Glutamatergic neuron (in vitro differentiated cells): Measurements from ENCODE around the gene SRXN1. TPM values are rescaled to one million over a fixed set of nuclear protein-coding genes. Genes with fewer than 3 reads are reported as not detected.

Experiments
- DNase-seq: peaks from one replicate; pipeline ENCODE4 v3.0.0; 2022
- H3K27ac Mint-ChIP-seq: one replicate; pipeline ENCODE4 v1.8.0; 2020; ENCODE audit warnings: mild to moderate bottlenecking, mixed read lengths, inconsistent platforms; ENCODE audit not compliant: unreplicated experiment
- H3K27me3 Mint-ChIP-seq: one replicate; pipeline ENCODE4 v1.8.0; 2020; ENCODE audit warnings: mild to moderate bottlenecking, moderate library complexity, mixed read lengths, inconsistent platforms; ENCODE audit not compliant: unreplicated experiment
- H3K36me3 Mint-ChIP-seq: one replicate; pipeline ENCODE4 v1.8.0; 2020; ENCODE audit warnings: mild to moderate bottlenecking, mixed read lengths, inconsistent platforms; ENCODE audit not compliant: unreplicated experiment
- H3K4me1 Mint-ChIP-seq: one replicate; pipeline ENCODE4 v1.8.0; 2020; ENCODE audit warnings: mild to moderate bottlenecking, low read depth, mixed read lengths, inconsistent platforms; ENCODE audit not compliant: unreplicated experiment
- H3K4me3 Mint-ChIP-seq: one replicate; pipeline ENCODE4 v1.8.0; 2020; ENCODE audit warnings: mild to moderate bottlenecking, mixed read lengths, inconsistent platforms; ENCODE audit not compliant: unreplicated experiment
- H3K9me3 Mint-ChIP-seq: one replicate; pipeline ENCODE4 v1.8.0; 2020; ENCODE audit warnings: mild to moderate bottlenecking, moderate library complexity, mixed read lengths, inconsistent platforms; ENCODE audit not compliant: unreplicated experiment
- total RNA-seq: library from RNA; stranded (reverse); fragmentation: NEBNext Ultra II Directional; extraction: Animal tissue kit (Norgen Biotek cat#: 25700); gene quantifications from one replicate; pipeline ENCODE4 v1.2.1, GENCODE V29; 2021; ENCODE audit not compliant: unreplicated experiment
- TF ChIP-seq, protein P1 (sequence below): fragments of 200-600 bp; sonication (generic); IDR thresholded peaks from one replicate; pipeline ENCODE4 v1.5.0; 2021; ENCODE audit not compliant: partially characterized antibody, unreplicated experiment

SRXN1 gene
- total RNA-seq, 1 donor from 2014 or later, result 6.3 TPM

DNA sequence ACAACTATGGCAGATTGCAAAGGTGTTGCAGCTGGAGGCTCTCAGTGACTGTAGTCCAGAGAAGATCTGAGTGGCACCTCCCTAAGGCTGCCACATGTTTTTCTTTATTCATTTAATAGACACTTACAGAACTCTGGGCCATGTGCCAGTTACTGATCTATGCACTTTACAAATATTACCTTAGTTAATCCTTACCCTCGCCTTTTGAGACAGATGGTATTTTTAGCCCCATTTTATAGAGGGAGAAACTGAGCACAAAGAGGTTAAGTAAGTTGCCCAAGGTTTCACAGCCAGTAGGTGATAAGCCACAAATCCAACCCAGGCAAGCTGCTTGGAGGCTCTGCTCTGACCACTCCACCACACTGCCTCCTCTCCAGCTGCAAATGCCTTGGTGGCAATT is 29.1 kb upstream of the SRXN1 start:
- TF ChIP-seq, protein P1, sequence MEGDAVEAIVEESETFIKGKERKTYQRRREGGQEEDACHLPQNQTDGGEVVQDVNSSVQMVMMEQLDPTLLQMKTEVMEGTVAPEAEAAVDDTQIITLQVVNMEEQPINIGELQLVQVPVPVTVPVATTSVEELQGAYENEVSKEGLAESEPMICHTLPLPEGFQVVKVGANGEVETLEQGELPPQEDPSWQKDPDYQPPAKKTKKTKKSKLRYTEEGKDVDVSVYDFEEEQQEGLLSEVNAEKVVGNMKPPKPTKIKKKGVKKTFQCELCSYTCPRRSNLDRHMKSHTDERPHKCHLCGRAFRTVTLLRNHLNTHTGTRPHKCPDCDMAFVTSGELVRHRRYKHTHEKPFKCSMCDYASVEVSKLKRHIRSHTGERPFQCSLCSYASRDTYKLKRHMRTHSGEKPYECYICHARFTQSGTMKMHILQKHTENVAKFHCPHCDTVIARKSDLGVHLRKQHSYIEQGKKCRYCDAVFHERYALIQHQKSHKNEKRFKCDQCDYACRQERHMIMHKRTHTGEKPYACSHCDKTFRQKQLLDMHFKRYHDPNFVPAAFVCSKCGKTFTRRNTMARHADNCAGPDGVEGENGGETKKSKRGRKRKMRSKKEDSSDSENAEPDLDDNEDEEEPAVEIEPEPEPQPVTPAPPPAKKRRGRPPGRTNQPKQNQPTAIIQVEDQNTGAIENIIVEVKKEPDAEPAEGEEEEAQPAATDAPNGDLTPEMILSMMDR, result no peak
- Mint-ChIP-seq H3K36me3 (no peaks in the 10 kb centered on the region), H3K27me3 (peaks cover 6% of the 10 kb centered on the region), H3K27ac (no peak overlapping the region), H3K9me3 (no peaks in the 10 kb centered on the region), H3K4me3 (no peak overlapping the region), H3K4me1 (peaks cover 5% of the 10 kb centered on the region)
- no peak for DNase-seq

DNA sequence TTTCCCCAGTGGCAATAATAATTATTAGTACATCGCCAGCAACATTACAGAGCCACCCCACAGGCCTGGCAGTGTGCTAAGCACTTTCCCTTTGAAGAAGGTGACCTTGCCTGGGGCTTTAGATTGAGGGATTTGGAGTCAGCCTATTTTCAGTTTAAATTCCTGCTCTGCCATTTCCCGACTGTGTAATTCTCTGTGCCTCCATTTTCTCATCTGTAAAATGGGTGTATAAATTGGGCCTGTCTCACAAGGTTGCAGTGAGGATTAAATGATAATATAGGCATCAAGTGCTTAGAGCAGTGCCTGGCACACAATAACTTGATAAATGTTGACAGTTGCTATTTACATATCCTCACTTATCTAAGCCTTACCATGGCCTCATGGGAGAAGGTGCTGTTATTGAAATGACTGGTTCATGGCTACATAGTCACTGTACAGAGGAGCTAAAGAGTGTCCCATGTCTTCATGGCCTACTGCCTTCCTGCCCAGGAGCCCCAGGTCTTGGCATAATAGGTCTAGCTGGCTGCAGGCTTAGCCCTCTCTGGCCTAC is 27.7 kb upstream of the SRXN1 start:
- Mint-ChIP-seq H3K9me3 (peaks cover 2% of the 10 kb centered on the region), H3K27me3 (peaks cover 10% of the 10 kb centered on the region), H3K27ac (no peak overlapping the region), H3K4me3 (no peak overlapping the region), H3K4me1 (peaks cover 8% of the 10 kb centered on the region), H3K36me3 (peaks cover 5% of the 10 kb centered on the region)
- no peak for DNase-seq
- TF ChIP-seq, protein P1, result no peak

DNA sequence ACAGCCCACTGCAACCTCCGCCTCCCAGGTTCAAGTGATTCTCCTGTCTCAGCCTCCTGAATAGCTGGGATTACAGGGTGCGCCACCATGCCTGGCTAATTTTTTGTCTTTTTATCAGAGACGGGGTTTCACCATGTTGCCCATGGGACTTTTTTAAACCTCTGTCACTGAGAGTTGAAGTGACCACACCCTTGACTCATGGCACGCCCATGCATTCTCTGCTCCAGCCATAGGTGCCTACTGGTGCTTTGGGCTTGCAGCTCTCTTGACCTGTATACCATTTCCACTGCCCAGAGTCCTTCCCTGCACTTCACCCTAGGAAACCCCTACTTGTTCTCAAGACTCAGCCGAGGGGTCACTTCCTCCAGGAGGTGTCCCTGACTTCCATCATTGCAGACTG is 25.0 kb upstream of the SRXN1 start:
- H3K36me3 Mint-ChIP-seq, result peaks cover 5% of the 10 kb centered on the region
- no peak for DNase-seq
- H3K4me3 Mint-ChIP-seq, result peak overlapping the region; percentile 12
- H3K9me3 Mint-ChIP-seq, result peaks cover 5% of the 10 kb centered on the region
- no peak overlapping the region for H3K27ac Mint-ChIP-seq
- H3K27me3 Mint-ChIP-seq, result peaks cover 22% of the 10 kb centered on the region
- peaks cover 12% of the 10 kb centered on the region for H3K4me1 Mint-ChIP-seq
- TF ChIP-seq, protein P1, result no peak

DNA sequence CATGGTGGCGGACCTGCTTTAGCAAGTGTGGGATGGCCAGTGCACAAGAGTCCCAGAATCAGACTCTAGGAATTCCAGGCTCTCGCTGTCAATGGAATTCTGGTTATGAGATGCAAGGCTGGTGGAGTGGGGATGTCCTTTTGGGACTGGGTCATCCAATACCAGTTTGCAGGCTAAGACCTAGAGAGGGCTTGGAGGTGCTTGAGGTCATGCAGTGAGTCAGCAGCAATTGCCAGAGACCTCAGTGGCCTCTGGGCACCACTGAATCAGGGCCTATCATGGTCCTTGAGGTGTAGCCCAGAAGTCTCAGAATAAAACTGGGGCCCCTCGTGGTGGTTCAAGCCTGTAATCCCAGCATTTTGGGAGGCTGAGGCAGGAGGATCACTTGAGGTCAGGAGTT is 24.0 kb upstream of the SRXN1 start:
- Mint-ChIP-seq H3K4me1 (peaks cover 15% of the 10 kb centered on the region), H3K27me3 (peaks cover 22% of the 10 kb centered on the region), H3K4me3 (no peak overlapping the region), H3K9me3 (peaks cover 5% of the 10 kb centered on the region), H3K27ac (peak overlapping the region; percentile 95), H3K36me3 (peaks cover 5% of the 10 kb centered on the region)
- no peak for DNase-seq
- TF ChIP-seq, protein P1, result no peak

DNA sequence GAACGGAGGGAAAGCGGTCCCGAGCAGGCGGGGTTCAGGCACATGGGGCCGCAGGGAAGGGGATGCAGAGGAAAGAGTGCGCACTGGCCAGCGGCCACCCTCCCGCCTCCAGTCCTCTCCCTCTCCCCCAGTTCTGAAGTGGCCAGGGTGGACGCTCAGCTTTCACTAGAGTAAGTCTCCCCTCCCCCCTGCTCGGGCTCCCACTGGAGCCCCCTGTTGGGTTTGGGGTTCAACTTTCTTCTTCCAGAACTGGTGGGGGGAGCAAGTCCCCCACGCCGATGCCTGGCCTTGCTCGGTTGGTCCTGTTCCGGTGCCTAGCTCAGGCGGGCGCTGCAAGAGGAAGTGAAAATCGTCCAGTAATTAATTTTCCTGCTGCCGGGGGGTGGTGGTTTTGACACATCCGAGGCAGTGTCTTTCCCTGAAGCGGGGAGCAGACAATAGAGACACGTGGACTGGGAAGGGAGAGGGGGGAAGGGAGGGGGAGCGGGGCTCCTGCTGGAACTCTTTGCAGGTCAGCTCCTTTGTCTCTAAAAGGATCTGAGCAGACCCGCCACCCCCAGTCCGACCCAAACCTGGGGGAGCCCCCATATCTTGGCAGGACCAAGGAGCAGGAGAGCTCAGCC is 23.4 kb upstream of the SRXN1 start:
- peaks cover 22% of the 10 kb centered on the region for H3K27me3 Mint-ChIP-seq
- H3K4me3 Mint-ChIP-seq, result peak overlapping the region; percentile 96
- DNase-seq, result peak; percentile 47
- H3K36me3 Mint-ChIP-seq, result peaks cover 5% of the 10 kb centered on the region
- TF ChIP-seq, protein P1, result no peak
- peaks cover 16% of the 10 kb centered on the region for H3K4me1 Mint-ChIP-seq
- H3K9me3 Mint-ChIP-seq, result peaks cover 5% of the 10 kb centered on the region
- H3K27ac Mint-ChIP-seq, result peak overlapping the region; percentile 95
